ENCODE results near the gene WNT5A.
A peak's percentile ranks its signal among the peaks of the same experiment; 100 is the strongest.

Gene WNT5A

GRCh38 chr3:55482496-55483195, 4.5 kb downstream of the WNT5A start:
- no peak for DNase-seq

DNA sequence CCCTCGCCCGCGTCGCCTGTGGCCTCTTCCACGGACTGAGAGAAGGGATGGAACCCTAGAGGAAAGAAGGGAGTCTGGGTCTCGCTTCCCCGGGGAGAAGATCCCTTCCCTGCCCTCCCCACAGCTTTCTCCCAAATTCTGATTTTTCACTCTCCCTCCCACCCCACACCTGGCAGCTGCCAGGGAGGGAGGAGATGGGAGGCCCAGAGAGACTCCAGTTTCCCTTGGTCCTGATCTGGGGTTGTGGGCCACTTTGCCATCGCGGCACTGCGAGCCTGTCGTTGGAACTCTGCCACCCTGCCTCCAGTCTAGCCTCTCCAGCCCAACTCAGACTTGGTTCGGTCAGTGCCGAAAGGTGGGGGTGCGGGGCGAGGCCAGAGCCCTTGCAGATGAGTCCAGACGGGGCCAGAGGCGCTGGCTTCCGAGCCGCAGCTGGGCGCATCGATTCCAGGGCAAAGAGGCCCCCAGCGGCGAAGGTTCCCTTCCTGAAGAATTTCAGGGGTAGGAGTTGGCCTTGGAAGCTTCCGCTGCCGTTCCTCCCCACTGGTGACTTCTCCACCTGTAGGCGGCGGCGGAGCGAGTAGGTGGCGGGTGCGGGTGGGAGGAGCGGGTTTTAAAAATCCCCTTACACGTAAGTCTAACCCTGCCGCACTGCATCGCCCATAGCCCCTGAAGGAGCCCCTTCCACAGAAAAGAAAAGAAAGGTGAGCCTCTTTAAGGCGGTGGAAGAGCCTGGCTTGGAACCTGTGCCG, 5.2 kb downstream of the WNT5A start:
- DNase-seq, result no peak

DNA sequence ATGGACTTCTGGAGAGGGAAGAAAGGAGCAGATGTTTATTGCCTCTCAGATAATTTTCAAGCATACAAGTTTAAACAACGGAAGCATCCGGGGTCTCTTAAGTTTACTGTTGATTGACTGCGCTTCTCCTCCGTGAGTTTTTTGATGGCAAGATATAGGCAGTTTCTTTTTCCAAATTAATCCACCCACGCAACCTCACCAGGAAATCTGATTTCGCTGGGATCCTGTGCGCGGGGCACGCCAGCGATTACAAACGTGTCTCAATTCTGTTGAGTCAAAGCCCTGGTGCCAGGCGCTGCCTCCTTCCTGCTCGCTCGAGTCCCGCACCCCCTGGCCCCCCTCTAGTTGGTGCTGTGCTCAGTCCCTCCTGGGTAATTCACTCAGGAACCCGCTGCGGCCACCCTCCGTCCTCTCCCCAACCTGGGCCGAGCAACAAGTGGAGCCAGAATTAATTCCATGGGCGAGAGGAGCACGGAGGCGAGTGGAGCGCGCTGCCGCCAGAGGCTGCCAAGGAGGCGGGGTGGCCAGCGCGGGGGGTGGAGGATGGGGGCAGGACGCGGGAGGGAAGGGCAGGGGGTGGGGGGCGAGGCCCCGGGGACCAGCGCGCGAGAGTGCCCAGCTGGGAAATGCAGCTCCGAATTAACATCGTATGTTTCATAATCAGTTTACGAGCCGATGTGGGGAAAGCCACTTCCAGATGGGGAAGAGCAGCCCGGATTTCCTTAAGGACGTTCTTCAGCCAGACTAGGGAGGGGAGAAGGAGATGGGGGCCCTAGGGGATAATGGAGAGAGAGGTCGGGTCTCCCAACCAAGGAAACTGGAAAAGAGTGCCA, 6.0 kb downstream of the WNT5A start:
- DNase-seq, result peak in 19 of 51 donors; percentile 14 to 46 (median 28)

DNA sequence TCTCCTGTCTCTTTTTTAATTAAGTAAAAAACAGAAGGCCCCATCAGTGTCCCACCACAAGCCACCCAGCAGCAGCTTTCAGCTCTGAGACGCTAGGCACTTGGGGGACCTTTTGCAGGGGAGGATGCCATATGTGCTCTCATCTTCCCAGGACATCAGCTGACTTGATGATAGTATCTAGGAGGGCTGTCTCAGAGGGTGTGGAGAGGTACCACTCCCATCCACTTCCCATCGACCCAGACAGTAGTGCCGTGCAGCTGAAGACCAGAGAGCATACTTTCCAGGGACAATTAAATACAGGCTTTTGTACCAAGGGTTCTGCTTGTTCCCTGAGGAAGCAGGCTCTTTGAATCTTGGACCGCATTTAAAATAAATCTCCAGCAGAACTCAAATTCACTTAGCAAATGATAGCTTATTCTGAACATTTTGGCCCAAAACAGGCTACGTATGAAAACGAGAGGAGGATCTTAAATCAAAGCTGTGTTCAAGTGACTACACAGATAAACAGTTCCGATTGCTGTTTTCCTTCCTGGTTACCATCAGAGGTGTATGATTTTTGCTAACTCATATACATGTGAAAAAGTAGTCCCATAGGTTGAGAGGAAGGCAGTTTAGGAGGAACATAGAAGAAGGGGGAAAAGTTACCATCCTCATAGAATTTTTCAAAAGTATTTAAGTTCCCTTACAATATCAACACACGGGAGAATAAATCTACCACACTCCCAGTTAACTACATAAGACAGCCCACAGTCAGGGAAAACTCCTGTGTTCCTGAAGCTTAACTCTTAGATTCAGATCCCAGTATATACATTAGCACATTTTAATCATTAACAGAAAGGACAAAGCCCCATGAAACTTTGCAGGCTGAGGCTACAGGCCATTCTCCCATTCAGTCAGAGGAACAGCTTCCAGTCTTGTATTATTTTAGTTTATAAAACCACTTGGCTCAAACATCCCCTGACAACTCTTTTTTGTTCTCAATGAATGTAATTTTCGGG, 9.5 kb downstream of the WNT5A start:
- DNase-seq, result no peak

GRCh38 chr3:55476515-55476914, 10.6 kb downstream of the WNT5A start:
- DNase-seq, result no peak

DNA sequence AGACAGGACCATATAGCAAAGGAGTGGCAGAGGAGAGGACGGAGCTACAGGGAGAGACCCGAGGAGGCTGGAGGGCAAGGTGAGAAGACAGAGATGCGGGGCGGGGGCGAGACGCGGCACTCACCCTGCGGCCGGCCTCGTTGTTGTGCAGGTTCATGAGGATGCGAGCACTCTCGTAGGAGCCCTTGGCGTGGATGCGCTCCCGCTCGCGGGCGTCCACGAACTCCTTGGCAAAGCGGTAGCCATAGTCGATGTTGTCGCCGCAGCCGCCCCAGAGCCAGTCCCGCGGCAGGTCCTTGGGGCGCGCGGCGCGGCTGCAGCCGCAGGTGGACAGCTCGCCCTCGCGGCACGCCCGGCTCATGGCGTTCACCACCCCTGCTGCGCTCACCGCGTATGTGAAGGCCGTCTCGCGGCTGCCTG, 12.9 kb downstream of the WNT5A start:
- DNase-seq, result no peak

GRCh38 chr3:55473788-55474187, 13.3 kb downstream of the WNT5A start:
- no peak for DNase-seq

DNA sequence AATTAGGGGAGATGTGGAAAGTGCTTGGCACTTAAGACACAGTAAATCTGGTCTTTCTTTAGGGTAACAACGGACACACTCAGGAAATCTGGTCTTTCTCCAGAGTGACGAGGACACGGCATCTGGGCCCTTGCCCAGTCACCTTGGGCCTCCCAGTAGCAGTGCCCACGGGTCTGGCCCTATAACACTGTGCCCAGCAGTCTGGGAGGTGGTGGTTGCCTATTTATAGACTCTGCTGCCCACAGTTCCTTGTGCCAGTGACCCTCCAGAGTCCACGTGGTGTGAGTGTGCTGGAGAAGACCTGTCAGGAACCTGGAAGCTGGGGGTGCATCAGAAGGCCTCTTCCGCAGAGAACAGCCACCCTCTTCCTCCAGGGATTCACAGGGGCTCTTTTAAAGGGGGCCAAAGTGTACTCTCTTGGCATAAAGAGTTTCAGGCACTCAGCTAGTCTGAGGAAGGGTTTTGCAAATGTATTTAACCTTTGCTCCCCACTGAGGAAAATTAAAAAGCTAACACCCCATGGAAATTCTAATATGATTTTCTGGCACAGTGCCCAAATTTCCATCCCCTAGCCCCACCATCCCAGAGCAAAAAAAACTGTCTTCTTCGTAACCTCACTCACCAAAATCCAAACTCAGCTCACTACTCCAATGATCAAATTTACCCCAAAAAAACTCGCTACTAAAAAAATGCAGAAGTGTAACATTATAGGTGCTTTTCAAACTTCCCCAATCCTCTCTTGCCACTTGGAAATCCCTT, 15.4 kb downstream of the WNT5A start:
- peak in 1 of 51 donors; percentile 5 for DNase-seq

- no peak for DNase-seq
Measured at GRCh38 chr3:55471084-55471483, 16.0 kb downstream of the WNT5A start.

- no peak for DNase-seq
Measured at GRCh38 chr3:55469957-55470526, 17.1 kb downstream of the WNT5A start.

GRCh38 chr3:55468251-55468650, 18.9 kb downstream of the WNT5A start:
- DNase-seq, result no peak

GRCh38 chr3:55467099-55467498, 20.0 kb downstream of the WNT5A start:
- no peak for DNase-seq

- no peak for DNase-seq
Measured at GRCh38 chr3:55466526-55466925, 20.6 kb downstream of the WNT5A start.

GRCh38 chr3:55461896-55462295, 25.2 kb downstream of the WNT5A start:
- no peak for DNase-seq

- DNase-seq, result no peak
Measured at GRCh38 chr3:55459838-55460237, 27.3 kb downstream of the WNT5A start.

- no peak for DNase-seq
Measured at GRCh38 chr3:55458181-55458790, 28.8 kb downstream of the WNT5A start.

GRCh38 chr3:55455915-55456314, 31.2 kb downstream of the WNT5A start:
- DNase-seq, result no peak

GRCh38 chr3:55454611-55455010, 32.5 kb downstream of the WNT5A start:
- no peak for DNase-seq

DNA sequence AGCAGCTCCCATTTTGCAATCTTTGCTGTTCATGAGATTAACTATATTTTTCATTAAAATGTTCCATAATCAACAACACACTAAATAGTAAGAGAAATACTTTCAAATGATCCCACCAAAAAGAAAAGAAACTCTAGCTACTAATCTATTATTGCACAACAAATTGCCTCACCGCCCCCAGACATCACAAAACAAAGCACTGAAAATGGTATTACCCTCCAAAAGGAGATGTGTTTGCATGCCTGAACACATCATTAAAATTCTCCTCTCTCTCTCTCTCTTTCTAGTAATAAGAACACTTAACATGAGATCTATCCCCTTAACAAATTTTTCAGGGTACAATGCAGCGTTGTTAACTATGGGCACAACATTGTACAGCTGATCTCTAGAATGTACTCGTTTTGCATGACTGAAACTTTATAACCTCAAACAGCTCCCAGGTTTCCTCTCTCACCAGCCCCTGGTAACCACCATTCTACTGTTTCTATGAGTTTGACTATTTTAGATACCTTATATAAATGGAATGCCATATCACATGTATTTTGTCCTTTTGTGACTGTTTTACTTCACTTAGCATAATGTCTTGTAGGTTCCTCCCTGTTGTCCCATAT, 33.1 kb downstream of the WNT5A start:
- DNase-seq, result no peak

All from hypothalamus (tissue), 51 donors.